Right lobe of liver (tissue), 6 donors: ENCODE results near the gene MYBL2. TPM values are rescaled to one million over a fixed set of nuclear protein-coding genes. Genes with fewer than 3 reads are reported as not detected.

Source experiments
- ATAC-seq, 4 donors: fragments of 200-7000 bp; cut with Tn5 transposase; one replicate each; pipeline ENCODE4 v1.9.1; 2020; ENCODE audit warnings: mild to moderate bottlenecking in 4 of 4, moderate library complexity in 4 of 4
- DNase-seq, 3 donors: peaks; one replicate each; pipeline ENCODE4 v3.0.0-alpha.2; 2020
- H3K27ac ChIP-seq, 3 donors: fragments of 200-600 bp; one replicate each; pipeline ENCODE4 v1.8.0; 2022
- H3K27me3 ChIP-seq, 2 donors: fragments of 200-600 bp; one replicate each; pipeline ENCODE4 v1.8.0; 2022
- H3K36me3 ChIP-seq, 4 donors: fragments of 200-600 bp; sonication (generic) in 1 of 4; one replicate each; pipeline versions ENCODE4 v1.5.1 to v1.8.0; 2017 to 2022; ENCODE audit warnings: control low read depth in 1 of 4
- H3K4me1 ChIP-seq, 4 donors: fragments of 200-600 bp; sonication (generic) in 1 of 4; one replicate each; pipeline versions ENCODE4 v1.5.1 to v1.8.0; 2017 to 2022; ENCODE audit warnings: control low read depth in 1 of 4
- H3K4me3 ChIP-seq, 3 donors: fragments of 200-600 bp; one replicate each; pipeline ENCODE4 v1.8.0; 2022
- H3K9me3 ChIP-seq, 4 donors: fragments of 200-600 bp; sonication (generic) in 1 of 4; one replicate each; pipeline versions ENCODE4 v1.5.1 to v1.8.0; 2017 to 2022; ENCODE audit warnings: control low read depth in 1 of 4
- CTCF ChIP-seq, 4 donors: fragments of 200-600 bp in 3 of 4; fragments of 450-650 bp in 1 of 4; IDR thresholded peaks; one replicate each; pipeline versions ENCODE4 v1.5.1 to v1.8.0; 2016 to 2022; ENCODE audit warnings: antibody characterized with exemption in 4 of 4, mild to moderate bottlenecking in 2 of 4
- POLR2A ChIP-seq: fragments of 450-650 bp; IDR thresholded peaks from one replicate; pipeline ENCODE4 v1.6.1; 2017; ENCODE audit warnings: antibody characterized with exemption, mild to moderate bottlenecking
- WGBS: methylation state at CpG from one replicate; pipeline ENCODE4 v1.1.6; 2018; ENCODE audit warnings: low coverage, low lambda C conversion rate; ENCODE audit not compliant: insufficient coverage; ENCODE audit errors: missing lambda C conversion rate; 5-methylcytosine and 5-hydroxymethylcytosine counted together
- intact Hi-C, 2 donors: fragments of 100-400 bp; cut with DNase I; formaldehyde crosslinking; loops; one replicate each; pipeline versions ENCODE4 v1.11.2 to v1.14.1; 2022
- total RNA-seq, 6 experiments: library from RNA; depleted of rRNA in 2 of 6; stranded (reverse); fragments of >200 nt in 2 of 6; fragmentation: NEBNext Ultra II Directional in 3 of 6; extraction: Animal tissue kit (Norgen Biotek cat#: 25700) in 3 of 6; gene quantifications; one replicate each; pipeline versions ENCODE4 v1.1.0 to v1.2.4, GENCODE V29; 2016 to 2023
- donor health status: DM: no; HTN: yes; CAD: no.
- donor health status: DM: no; HTN: no; CAD: no.
- donor health status: DM: no; HTN: no; CAD: no.
- donor health status: DM: no; HTN: yes; CAD: no.
- donor health status: DM: no; HTN: yes; CAD: no.

Gene MYBL2
- total RNA-seq, 6 experiments from 2014 or later = 0.44 to 3.5 (median 1.8) TPM; not detected in 1

DNA sequence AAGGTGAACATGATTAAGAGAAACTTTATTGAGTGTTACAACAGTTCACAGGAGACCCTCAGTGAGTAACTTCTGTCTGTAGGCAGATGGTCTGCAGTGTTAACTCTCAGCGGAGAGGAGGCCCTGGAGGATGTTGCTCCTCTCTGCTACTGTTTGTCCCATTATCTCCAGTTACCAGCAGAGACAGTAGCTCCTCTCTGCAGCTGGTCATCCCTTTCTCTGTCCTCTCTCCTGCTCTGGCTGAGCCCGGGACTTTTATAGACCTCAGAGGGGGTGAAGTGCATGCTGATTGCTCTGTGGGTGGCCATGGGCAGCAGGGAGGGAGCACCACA, 54.1 kb downstream of the MYBL2 start:
- DNase-seq (no peak), ATAC-seq (no peak)
- no CpG with 5 or more reads among the region's 2 CpGs for WGBS
- peaks cover 0 to 13% (median 4%) of the 10 kb centered on the region in 4 donors for H3K4me1 ChIP-seq
- H3K27ac ChIP-seq = no peak overlapping the region
- no peak for TF ChIP-seq CTCF (IDR thresholded peaks at IDR 0.05)
- intact Hi-C loops = no loop called here
- H3K36me3 ChIP-seq = no peaks in the 10 kb centered on the region
- H3K4me3 ChIP-seq = no peak overlapping the region
- no peaks in the 10 kb centered on the region for H3K9me3 ChIP-seq
- H3K27me3 ChIP-seq = no peaks in the 10 kb centered on the region

- no peak overlapping the region for H3K4me3 ChIP-seq
- intact Hi-C loops = no loop called here
- H3K9me3 ChIP-seq = no peaks in the 10 kb centered on the region
- H3K36me3 ChIP-seq = no peaks in the 10 kb centered on the region
- ATAC-seq = no peak
- no peak for DNase-seq
- H3K27me3 ChIP-seq = no peaks in the 10 kb centered on the region
- no peak overlapping the region for H3K27ac ChIP-seq
- 51% methylated on average over 2 of the region's 15 CpGs for WGBS
- H3K4me1 ChIP-seq = peaks cover 0 to 16% (median 5%) of the 10 kb centered on the region in 4 donors
- TF ChIP-seq POLR2A (no peak), CTCF (IDR thresholded peaks at IDR 0.05) (no peak)
Measured at GRCh38 chr20:43721429-43722152, 54.7 kb downstream of the MYBL2 start.

- ATAC-seq (no peak), DNase-seq (no peak)
- Histone ChIP-seq H3K4me3 (no peak overlapping the region), H3K9me3 (no peaks in the 10 kb centered on the region), H3K36me3 (no peaks in the 10 kb centered on the region), H3K27me3 (no peaks in the 10 kb centered on the region), H3K27ac (no peak overlapping the region), H3K4me1 (peaks cover 0 to 16% (median 5%) of the 10 kb centered on the region in 4 donors)
- TF ChIP-seq CTCF (IDR thresholded peaks at IDR 0.05) = no peak
- no peak for TF ChIP-seq POLR2A
- intact Hi-C loops = no loop called here
- 53% methylated on average over 7 of the region's 8 CpGs for WGBS
Measured at GRCh38 chr20:43722153-43722505, 55.2 kb downstream of the MYBL2 start.

GRCh38 chr20:43723186-43723585, 56.3 kb downstream of the MYBL2 start:
- 64% methylated on average over 4 of the region's 4 CpGs for WGBS
- Histone ChIP-seq H3K27ac (no peak overlapping the region), H3K9me3 (no peaks in the 10 kb centered on the region), H3K36me3 (no peaks in the 10 kb centered on the region), H3K4me3 (no peak overlapping the region), H3K27me3 (no peaks in the 10 kb centered on the region), H3K4me1 (peaks cover 0 to 16% (median 5%) of the 10 kb centered on the region in 4 donors)
- no peak for TF ChIP-seq POLR2A
- TF ChIP-seq CTCF (IDR thresholded peaks at IDR 0.05) = no peak
- no peak for ATAC-seq
- intact Hi-C loops = no loop called here
- no peak for DNase-seq
